ENCODE data around the gene MT1HL1.
A peak's percentile ranks its signal among the peaks of the same experiment; 100 is the strongest.

MT1HL1 gene

DNA sequence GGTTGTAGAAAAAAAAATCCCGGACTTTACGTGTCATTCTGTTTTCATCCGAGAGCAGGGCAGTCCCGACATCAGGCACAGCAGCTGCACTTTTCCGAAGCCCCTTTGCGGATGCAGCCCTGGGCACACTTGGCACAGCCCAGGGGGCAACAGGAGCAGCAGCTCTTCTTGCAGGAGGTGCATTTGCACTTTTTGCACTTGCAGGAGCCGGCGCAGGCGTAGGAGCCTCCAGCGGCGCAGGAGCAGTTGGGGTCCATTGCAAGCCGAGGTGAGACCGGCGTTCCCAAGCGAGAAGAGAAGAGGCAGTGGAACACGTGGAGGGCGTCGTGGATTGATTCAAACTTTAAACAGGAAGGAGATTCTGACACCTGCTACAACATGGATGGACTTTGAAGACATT, at the start of gene MT1HL1:
Gene MT1HL1, minus strand, starts transcription at position 326 of the 400 bp plus-strand sequence. Its CDS starts 69 bp downstream, at position 257.
- no peak for DNase-seq

DNA sequence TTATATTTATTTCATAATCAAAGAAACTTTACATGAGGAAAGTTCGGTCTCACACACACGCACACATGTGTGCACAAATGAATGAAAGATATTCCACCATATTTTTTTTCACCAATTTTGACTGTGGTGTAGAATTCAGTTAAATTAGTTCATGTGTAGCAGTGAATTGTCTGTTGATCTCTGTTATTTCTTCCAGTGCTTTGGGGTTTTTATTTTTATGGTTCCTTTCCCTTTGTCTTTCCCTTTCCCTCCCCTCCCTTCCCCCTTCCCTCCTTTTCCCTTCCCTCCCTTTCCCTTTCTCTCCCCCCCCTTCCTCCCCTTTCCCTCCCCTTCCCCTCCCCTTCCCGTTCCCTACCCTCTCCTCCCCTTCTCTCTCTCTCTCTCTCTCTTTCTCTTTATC, 46.7 kb upstream of the MT1HL1 start:
- DNase-seq: no peak

DNA sequence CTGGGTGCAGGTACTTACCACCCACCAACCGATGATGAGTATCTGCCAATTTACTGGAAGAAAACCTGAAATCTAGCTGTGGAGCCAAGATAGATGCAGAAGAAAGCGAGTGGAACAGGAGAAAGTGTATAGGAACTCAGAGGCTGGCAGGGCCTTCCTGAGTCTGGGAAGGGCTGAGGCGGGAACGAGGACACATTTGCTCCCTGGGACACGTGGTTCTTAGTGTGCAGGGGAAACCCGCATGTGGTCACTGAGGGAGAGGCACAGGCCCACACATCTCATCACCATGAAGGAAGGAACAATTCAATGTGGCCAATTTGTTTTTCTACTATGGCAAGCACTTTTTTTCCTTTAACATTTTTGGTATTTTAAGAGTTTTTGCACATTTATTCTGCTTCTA, 45.9 kb upstream of the MT1HL1 start:
- no peak for DNase-seq

DNA sequence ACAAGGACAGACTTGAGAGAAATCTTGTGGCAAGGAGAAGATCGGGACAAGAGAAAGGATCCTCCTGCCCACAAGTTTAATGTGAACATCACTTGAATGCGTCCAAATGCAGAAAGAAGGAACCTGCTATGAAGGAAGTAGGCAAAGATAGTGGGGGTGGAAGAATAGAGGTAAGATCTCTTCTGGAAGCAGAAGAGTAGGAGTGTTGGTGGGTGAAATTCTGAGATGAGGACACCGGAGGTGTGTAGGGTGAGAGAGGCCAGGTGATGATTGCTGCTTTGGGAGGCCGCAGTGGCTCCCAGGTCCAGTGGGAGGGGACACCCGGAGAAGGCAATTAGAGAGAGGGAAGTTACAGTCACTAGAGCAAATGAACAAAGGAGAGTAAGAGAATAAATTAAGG, 44.6 kb upstream of the MT1HL1 start:
- DNase-seq: no peak

DNA sequence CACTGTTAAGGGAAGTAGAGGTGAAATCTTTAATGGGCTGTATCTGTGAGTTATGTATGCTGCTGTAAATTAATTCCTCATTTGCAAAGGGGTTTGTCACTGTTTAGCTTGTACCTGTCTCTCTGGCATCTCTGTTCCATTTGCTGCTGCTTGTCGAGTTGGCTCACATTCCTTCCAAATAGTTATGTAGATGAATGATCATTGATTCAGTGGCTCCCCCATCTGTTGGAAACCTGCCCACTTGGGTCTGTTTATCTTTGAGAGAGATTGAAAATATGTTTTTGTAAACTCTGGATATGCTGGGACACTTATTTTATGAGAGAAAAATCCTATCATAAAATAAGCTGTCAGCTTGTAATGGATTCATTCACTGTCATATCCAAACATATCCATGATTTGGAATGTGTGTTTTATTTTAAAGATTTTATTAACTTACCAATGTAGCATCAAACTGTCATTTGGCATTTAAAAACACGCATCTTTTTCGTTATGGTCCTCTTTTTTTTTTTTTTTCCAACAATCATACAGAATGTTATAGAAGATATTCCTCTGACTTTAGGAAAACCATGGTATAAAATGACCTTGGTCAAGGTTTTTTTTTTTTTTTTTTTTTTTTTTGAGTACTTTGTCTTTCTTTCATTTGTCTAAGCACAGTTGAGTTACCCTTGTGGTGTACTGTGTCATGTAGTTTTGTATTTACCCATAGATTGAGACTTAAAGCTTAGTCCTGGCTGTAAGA, 41.2 kb upstream of the MT1HL1 start:
- no peak for DNase-seq

DNA sequence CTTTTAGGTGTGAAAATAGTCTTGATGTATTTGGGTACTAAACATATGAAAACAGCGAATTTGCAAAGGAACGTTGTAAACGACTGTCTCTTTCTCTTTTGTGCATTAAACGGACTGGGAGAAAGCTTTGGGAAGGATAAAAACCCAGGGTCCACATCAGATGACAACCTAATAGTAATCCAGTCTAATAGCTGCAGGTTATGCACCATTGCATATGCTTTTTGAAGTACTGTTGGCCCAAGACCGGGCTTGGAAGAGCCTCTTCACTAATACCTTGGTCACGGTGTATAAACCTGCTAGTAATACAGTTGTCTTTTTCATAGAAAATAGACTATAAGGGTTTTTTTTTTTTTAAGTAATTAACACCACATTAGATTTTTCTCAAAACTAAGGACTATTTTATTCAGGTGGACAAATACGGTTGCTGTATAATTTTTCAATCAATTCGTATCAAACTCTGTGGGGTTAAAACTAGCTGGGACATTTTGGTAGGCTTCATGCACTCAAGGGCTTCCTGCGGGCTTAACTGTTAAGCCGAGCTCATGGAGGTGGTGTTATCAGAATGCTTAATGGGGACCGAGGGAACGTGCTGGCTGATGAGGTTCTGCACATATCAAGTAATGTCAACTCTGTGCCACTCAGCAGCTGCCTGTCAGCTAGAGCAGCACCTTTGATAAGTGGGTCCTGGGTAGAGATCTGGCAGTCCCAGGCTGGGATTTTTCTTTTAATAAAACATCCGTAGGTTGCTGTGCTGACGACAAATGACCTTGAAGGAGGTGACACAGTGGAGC, 39.8 kb upstream of the MT1HL1 start:
- DNase-seq: no peak

DNA sequence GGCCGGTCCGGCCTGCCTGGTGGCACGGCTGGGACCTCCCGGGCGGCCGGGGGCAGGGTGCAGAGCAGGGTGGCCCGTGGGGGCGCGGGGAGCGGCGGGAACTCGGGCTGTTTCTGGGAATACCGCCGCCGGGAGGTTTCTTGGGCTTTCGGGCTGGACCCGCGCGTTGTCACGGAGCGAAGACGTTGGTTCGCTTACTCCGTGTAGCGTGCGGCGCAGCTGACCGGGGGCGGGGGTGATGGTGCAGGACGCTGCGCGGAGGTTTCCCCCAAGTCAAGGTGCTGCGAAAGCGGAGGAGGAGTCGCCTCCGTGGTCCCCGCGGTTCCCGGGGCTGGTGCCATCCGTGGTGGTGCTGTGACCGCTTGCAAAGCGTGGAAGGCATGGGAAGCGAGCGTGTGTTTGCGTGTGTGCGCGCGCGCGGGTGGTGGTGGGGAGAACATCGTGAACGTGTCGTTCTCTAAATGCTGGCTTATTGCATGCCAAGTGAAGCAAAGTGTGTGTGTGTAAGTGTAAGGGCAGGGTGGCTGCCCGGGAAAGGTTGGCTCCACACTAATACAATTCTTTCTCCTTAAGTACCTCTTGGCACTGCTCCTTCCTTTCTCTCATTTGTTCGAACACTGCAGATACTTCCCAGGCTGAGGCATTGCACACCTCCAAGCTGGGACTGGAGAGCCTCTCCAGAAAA, 38.8 kb upstream of the MT1HL1 start:
- DNase-seq: peak in 38 of 58 donors; percentile 3 to 55 (median 21)

DNA sequence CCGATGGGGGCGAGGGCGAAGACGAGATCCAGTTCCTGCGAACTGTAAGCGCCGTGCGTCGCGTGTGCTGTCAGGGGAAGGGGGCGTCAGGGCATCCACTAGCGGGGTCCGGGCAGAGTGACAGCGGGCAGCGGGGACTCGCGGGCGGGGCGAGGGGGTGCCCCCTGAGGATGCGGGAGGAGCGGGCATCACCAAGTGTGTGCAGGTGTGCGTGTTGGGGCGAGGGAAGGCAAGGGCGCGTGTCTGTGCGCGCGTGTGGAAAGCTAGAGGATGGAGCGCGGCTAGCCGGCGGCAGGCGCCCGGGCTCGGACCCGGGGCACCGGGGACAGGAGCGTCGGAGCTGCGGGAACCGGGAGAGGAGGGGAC, 38.3 kb upstream of the MT1HL1 start:
- peak in 6 of 58 donors; percentile 3 to 31 (median 15) for DNase-seq

DNA sequence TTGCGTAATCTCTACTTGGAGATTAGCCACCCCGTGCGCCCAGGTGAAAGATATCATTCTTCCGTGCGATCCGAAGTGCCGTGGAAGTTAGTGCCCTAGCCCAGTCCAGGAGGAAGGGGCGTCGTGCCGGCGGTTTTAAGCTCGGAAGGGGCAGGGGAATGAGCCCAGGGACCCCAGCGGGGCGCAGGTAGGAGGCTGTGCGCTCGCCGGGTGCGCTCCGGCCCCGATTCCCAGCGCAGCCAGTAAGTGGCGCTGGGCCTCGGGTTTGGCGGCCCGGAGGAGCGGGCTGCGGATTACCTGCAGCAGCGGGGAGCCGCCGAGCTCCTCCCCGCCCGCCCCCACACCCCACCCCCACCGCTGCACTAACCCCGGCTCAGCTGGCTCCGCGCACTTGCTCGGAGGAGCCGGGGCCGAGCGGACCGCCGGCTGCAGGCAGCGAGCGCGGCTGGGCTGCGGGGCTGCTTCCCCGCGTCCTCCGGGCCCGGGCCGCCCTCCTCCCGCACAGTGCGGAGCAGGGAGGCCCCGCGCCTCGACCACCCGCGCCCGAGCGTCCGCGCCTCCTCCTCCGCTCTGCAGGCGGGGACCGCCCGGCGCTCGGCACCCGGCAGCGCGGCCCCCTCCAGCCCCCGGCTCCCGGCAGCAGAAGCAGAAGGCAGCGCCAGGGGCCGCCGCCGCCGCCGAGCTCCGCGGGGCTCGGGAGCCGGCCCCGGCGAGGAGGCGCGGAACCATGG, 37.7 kb upstream of the MT1HL1 start, which contains the start of gene RYR2:
Gene RYR2, plus strand, starts transcription at position 390 of the 731 bp plus-strand sequence. Its CDS starts 338 bp downstream, at position 728.
- peak in 39 of 58 donors; percentile 3 to 62 (median 15) for DNase-seq

DNA sequence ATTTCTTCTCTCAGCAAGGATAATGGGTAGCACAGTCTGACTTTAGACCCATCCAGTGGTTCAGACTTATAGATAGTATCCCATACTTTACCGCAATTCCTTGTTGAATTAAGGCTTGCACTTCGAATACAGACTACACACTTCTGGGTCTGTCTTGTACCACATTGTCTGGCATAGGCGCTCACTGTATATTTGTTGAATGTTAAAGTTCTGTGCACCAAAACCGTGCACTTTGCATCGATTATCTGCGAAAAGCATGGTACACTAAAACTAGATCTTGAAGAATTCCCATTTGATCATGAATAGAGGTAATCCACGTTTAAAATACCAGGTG, 37.2 kb upstream of the MT1HL1 start:
- DNase-seq: no peak

DNA sequence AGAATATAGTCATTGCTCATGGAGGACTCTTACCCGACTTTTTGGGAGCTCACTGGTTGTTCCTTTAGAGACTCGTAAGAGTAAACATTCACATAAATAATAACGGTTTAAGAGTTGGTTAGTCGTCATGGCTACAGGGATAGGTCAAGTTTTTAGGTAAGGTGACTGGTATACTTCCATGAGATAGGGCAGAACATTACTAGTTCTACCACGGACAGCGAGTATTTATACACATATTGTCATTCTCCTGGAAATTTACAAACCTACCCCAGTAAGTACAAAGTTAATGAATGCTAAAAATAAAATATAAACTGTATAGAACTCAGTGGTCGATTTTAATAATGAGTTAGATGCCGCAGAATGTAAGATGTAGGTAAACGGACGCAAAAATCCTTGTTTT, 36.6 kb upstream of the MT1HL1 start:
- no peak for DNase-seq

DNA sequence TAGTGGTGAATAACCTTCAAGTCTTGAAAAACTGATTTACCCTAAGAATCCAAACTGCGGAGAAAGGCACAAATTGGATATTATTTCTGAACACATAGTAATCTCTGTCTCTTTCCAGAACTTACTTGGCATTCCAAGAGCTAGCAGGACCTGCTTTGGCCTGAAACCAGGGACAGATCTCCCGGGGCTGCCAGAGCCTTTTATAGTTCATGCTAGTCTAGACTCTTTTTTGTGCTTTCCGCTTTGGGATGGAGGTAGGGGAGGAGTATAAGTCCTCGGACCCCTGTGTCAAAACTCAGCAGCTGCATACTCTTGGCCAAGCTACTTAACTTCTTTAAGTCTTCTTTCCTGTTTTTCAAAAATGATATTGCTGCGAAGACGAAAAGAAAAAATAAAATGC, 34.0 kb upstream of the MT1HL1 start:
- no peak for DNase-seq

DNA sequence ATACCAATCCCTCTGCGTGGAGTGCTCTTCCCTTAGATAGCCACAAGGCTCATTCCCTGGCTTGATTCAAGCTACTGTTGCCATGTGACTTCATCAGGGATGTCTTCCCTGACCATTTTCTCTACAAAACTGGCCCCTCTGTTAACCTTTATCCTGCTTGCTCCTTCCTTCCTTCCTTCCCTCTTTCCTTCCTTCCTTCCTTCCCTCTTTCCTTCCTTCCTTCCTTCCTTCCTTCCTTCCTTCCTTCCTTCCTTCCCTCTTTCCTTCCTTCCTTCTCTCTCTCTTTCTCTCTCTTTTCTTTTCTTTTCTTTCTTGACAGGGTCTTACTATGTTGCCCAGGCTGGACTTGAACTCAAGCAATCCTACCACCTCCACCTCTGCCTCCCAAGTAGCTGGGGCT, 31.5 kb upstream of the MT1HL1 start:
- DNase-seq: no peak

DNA sequence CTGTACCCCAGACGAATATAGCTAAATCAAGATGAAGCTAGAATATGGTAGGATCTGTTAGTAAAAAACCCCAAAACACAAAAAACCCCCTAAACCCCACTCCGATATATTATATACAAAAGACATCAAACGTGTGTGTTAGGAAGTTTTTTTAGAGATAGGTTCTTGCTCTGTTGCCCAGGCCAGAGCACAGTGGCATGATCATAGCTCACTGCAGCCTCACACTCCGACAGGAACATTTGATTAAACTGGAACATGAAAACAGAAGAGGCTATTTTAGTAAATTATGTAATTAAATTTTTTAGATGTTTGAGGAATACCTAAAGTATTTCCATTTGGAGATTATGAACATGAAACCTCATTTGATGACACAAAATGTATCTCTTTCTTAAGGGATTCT, 29.6 kb upstream of the MT1HL1 start:
- DNase-seq: no peak

DNA sequence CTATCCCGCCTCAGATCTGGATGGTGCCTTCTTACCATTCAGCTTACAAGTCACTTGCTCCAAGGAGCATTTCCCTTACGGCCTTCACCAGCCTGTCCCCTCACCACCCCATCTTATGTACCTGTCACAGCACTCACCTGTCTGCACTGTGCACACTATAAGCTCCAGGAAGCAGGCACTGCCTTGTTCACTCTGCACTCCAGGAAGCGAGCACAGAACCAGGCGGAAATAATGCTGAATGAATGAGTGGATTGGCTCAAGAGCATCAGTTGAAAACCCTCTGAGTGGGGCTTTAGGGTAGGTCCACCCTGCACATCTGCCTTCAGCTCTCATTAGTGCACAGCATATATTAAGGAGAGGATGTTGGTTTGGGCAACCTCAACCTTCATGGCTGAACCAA, 28.8 kb upstream of the MT1HL1 start:
- DNase-seq: no peak

DNA sequence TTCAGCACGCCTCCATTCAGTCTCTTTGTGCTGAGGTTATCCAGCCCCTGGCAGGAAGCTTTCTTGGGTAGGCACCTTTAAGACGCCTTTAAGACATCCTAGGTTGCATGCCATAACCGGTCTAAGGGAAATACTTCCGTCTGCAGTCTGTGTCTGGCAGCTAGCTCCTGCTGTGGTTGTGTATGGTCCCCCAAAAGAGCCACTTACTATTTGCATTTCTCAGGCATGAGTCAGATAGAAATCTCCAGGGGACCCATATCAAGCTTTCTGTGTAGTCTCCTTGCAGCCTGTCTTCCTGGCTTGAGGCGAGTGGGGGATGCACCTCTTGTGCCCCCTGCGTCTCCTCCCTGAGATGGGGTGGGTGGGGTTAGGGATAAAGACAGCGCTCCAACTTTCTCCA, 27.8 kb upstream of the MT1HL1 start:
- no peak for DNase-seq

DNA sequence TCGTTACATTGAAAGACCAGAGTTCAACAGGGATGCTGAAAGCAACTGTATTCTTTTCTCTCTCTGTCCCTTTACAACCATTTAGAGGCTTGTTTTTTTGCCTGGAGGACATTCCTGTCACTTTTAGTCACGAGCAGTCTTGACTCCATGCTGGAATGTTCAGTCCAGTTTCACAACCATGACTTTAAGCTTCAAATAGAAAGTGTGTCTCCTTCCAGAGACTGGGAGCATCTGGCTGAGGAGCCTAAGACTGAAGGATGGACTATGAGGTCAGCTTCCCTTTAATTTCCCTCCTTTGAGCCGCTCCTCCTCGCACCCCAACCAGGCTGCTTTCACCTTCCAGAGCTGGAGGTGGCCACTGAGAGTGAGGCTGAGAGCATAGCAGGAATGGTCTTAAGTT, 27.2 kb upstream of the MT1HL1 start:
- no peak for DNase-seq

DNA sequence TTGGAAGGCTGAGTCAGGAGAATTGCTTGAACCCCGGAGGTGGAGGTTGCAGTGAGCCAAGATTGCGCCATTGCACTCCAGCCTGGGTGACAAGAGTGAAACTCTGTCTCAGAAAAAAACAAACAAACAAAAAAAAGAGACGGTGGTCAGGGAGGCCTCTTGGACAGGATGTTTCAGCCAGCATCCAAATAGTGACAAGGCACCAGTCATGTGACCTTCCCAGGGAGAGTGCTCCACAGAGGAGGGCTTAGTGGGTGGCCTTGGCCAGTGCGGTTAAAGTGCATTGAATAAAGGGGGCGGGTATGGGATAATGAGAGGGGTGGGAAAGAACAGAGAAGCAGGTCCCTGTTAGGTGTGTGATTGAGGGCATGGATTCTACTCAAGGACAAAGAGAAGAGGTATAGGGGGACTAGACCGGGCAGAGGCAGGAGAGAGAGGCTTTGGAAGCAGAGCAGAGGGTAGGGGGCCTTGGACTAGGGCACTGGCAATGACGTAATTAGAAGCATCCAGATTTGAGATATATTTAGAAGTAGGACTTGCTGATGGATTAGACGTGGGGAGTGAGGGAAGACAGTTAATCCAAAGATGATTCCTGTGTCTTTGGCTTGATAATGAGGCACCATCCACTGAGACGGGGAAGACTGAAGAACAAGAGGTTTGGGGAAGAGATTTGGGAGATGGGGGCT, 25.8 kb upstream of the MT1HL1 start:
- DNase-seq: no peak

DNA sequence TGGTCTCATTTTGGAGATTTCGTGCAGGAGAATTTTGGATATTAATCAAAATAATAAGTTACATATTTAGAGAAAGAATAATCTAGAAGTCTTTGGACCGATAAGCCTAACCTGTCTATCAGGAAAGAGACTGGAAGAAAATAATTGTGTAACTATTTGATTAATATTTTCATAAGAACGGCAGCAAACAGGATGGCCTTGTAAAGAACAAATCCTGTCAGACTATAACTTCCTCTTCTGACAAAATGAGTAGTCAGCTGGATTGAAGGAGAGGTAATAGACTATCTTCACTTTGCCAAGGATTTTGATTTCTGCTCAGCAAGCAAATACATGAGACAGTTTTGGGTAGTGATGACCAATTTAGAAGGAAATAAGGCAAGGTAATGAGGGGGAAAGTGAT, 25.0 kb upstream of the MT1HL1 start:
- no peak for DNase-seq

DNA sequence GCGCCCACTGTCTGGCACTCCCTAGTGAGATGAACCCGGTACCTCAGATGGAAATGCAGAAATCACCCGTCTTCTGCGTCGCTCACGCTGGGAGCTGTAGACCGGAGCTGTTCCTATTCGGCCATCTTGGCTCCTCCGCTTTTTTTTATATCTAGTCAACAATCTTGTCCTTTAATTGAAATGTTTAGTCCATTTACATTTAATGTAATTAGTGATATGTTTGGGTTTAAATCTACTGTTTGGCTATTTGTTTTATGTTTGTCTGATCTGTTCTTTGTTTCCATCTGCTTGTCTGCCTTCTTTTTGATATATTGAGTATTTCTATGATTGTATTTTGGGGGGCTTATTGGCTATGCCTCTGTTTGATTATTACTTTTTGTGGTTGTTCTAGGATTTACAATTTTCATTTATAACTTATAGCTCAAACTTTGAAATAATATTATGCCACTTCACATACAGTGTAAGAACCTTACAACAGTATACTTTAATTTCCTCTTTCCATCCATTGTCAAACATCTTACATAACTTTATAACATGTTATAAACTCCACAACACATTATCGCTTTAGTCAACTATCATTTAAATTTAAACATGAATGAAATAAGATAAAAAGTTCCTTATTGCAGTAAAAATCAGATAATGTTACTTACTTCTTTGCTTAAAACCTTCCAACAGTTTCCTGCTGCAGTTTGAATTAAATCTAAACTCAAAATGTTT, 21.3 kb upstream of the MT1HL1 start:
- no peak for DNase-seq
